HFF-Myc (cell line): ENCODE data around the gene ACSM3.

Experiments used
- DNase-seq: peaks from one replicate; pipeline ENCODE4 v3.0.0-alpha.2; 2011; ENCODE audit warnings: low read depth; ENCODE audit errors: extremely low read depth
- H3K4me3 ChIP-seq: replicated peaks from 2 replicates; pipeline ENCODE4 v1.5.1; 2011; ENCODE audit warnings: low read depth, mild to moderate bottlenecking, control low read depth, low read length
- CTCF ChIP-seq: IDR thresholded peaks from 2 replicates; pipeline ENCODE4 v1.5.1; 2012; ENCODE audit warnings: mild to moderate bottlenecking, low read depth, low read length, control low read depth; ENCODE audit errors: missing control alignments

ACSM3 gene

GRCh38 chr16:20784204-20784603 lies 20.4 kb downstream of the ACSM3 start:
- no peak overlapping the region for H3K4me3 ChIP-seq
- no peak for TF ChIP-seq CTCF
- no peak for DNase-seq

DNA sequence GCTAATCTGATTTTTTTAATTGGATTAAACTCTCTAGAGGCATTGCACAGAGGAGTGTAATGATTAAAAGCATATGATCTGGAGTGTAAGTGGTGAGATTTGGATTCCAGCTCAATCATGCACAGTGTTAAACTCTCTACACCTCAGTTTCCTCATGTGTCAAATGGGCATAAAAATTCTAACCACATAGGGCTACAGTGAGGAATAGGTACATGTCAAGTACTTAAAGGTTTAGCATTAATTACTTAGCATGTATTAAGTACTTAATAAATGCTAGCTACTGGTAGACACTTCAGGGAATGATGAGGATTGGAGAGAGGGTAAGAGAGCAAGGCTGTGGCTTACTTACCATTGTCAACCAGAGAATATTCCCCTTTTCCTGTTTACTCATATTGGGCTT lies 25.3 kb downstream of the ACSM3 start:
- no peak for DNase-seq
- no peak overlapping the region for H3K4me3 ChIP-seq
- no peak for TF ChIP-seq CTCF

DNA sequence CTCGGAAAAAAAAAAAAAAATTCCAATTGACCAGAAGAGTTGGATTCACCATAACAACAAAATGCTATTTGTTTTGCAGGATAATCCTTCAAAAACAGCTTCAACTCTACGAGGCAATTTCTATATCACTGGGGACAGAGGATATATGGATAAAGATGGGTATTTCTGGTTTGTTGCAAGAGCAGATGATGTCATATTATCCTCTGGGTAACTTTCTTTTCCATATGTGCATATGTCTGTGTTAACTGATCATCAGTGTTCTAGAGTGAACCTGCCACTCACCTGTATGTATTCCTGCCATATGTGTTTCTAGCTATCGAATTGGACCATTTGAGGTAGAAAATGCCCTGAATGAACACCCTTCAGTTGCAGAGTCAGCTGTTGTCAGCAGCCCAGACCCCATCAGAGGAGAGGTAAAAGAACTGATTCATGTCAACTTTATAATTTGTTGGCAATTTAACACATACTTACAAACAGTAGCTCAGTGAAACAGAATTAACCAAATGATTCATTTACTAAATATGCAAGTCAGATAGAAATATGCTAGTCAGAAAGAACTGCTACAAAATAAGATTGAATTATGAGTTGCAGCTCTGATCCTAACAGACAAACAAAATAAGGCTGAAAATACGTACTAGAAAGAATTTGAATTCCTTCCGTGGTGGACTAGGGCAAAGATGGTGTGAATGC lies 28.3 kb downstream of the ACSM3 start:
- no peak overlapping the region for H3K4me3 ChIP-seq
- TF ChIP-seq CTCF, result no peak
- DNase-seq, result no peak

- DNase-seq, result no peak
- no peak overlapping the region for H3K4me3 ChIP-seq
- no peak for TF ChIP-seq CTCF
These were observed 34.5 kb downstream of the ACSM3 start for GRCh38 chr16:20798364-20798763.

- DNase-seq, result no peak
- peak; percentile 48 for TF ChIP-seq CTCF
- no peak overlapping the region for H3K4me3 ChIP-seq
These were observed 35.8 kb downstream of the ACSM3 start for GRCh38 chr16:20799599-20799998.

- DNase-seq, result no peak
- no peak overlapping the region for H3K4me3 ChIP-seq
- no peak for TF ChIP-seq CTCF
These were observed 37.5 kb downstream of the ACSM3 start for GRCh38 chr16:20801278-20801677.

DNA sequence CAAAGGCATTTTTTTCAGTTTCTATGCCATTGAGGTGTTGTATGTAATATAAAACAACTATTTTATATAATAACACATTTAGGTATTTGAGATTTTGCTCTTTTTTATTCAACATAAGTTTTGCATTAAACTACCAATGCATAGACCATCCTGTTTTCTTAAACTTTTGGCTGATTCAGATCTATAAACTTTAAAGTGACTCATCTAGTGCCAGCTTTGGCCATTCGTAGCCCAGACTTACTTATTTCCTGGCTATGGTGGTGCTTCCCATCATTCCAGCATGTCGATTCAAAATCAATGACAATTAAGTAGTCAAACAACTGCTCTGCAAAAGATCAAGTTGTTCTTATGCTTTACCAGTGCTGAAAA lies 39.4 kb downstream of the ACSM3 start:
- DNase-seq, result no peak
- TF ChIP-seq CTCF, result no peak
- H3K4me3 ChIP-seq, result no peak overlapping the region
